Left renal pelvis (tissue), 4 donors: Measurements from ENCODE around the gene TASP1. TPM values are rescaled to one million over a fixed set of nuclear protein-coding genes. Genes with fewer than 3 reads are reported as not detected.
"Not testable (repeated sequence)": the region's sequence is repeated elsewhere in the genome, so short reads cannot be mapped to it uniquely, and the experiment has no call there.

ENCODE experiments used
- DNase-seq, 4 donors: peaks; one replicate each; pipeline ENCODE4 v3.0.0-alpha.2; 2013; ENCODE audit warnings: low read depth in 4 of 4, low spot score in 3 of 4
- polyA plus RNA-seq, 4 donors: library from polyadenylated mRNA; unstranded; fragments of 120-200 nt; gene quantifications; one replicate each; pipeline ENCODE4 v1.2.1, GENCODE V29; 2013; ENCODE audit not compliant: insufficient read length in 4 of 4

TASP1 gene
- polyA plus RNA-seq, 4 donors: 8.4 to 14.7 (median 14.4) TPM

GRCh38 chr20:13412806-13413445, 225.8 kb downstream of the TASP1 start:
- DNase-seq: no peak

GRCh38 chr20:13404293-13404692, 234.4 kb downstream of the TASP1 start:
- no peak for DNase-seq

- no peak for DNase-seq
These were observed 235.3 kb downstream of the TASP1 start for GRCh38 chr20:13403453-13403852.

- DNase-seq: no peak
These were observed 235.7 kb downstream of the TASP1 start for GRCh38 chr20:13402986-13403385.

GRCh38 chr20:13402171-13402760, 236.5 kb downstream of the TASP1 start:
- no peak for DNase-seq

GRCh38 chr20:13401596-13401995, 237.1 kb downstream of the TASP1 start:
- no peak for DNase-seq

- no peak for DNase-seq
These were observed 238.3 kb downstream of the TASP1 start for GRCh38 chr20:13400453-13400852.

GRCh38 chr20:13397300-13397724, 241.4 kb downstream of the TASP1 start:
- no peak for DNase-seq

GRCh38 chr20:13396826-13397225, 241.9 kb downstream of the TASP1 start:
- no peak for DNase-seq

GRCh38 chr20:13396022-13396421, 242.7 kb downstream of the TASP1 start:
- no peak for DNase-seq

GRCh38 chr20:13395232-13395631, 243.5 kb downstream of the TASP1 start:
- DNase-seq: no peak

- DNase-seq: no peak
These were observed 246.3 kb downstream of the TASP1 start for GRCh38 chr20:13392391-13392790.

GRCh38 chr20:13389115-13389514, 249.6 kb downstream of the TASP1 start:
- no peak for DNase-seq

GRCh38 chr20:13384132-13384531, 254.6 kb downstream of the TASP1 start:
- DNase-seq: no peak

- DNase-seq: no peak
These were observed 255.9 kb downstream of the TASP1 start for GRCh38 chr20:13382786-13383185.

- DNase-seq: not testable (repeated sequence)
These were observed 258.1 kb downstream of the TASP1 start for GRCh38 chr20:13380497-13381229.

GRCh38 chr20:13373400-13373799, 265.3 kb downstream of the TASP1 start:
- no peak for DNase-seq

- DNase-seq: no peak
These were observed 274.2 kb downstream of the TASP1 start for GRCh38 chr20:13364278-13365170.

- no peak for DNase-seq
These were observed 275.3 kb downstream of the TASP1 start for GRCh38 chr20:13363473-13363872.

- DNase-seq: not testable (repeated sequence)
These were observed 276.6 kb downstream of the TASP1 start for GRCh38 chr20:13362165-13362564.

GRCh38 chr20:13358936-13359335, 279.8 kb downstream of the TASP1 start:
- not testable (repeated sequence) for DNase-seq
